Measurements from ENCODE around the gene RRN3. TPM values are rescaled to one million over a fixed set of nuclear protein-coding genes. Genes with fewer than 3 reads are reported as not detected.
A peak's percentile ranks its signal among the peaks of the same experiment; 100 is the strongest.
"Not testable (repeated sequence)": the region's sequence is repeated elsewhere in the genome, so short reads cannot be mapped to it uniquely, and the experiment has no call there.

The RRN3 gene
- total RNA-seq, 4 donors from 2014 or later, result 20.0 to 30.1 (median 23.5) TPM

- DNase-seq (ENCODE audit: low spot score in 2 of 2), result no peak
- WGBS, result 88% methylated on average over 6 of the region's 6 CpGs
- Histone ChIP-seq H3K27me3 (no peaks in the 10 kb centered on the region), H3K36me3 (peaks cover 63% of the 10 kb centered on the region), H3K9me3 (no peaks in the 10 kb centered on the region), H3K4me1 (no peaks in the 10 kb centered on the region), H3K27ac (no peak overlapping the region), H3K4me3 (no peak overlapping the region)
- TF ChIP-seq POLR2A (IDR thresholded peaks at IDR 0.05) (no peak), EP300 (IDR thresholded peaks at IDR 0.05) (no peak), POLR2AphosphoS5 (IDR thresholded peaks at IDR 0.05) (no peak)
- TF ChIP-seq, protein P1, sequence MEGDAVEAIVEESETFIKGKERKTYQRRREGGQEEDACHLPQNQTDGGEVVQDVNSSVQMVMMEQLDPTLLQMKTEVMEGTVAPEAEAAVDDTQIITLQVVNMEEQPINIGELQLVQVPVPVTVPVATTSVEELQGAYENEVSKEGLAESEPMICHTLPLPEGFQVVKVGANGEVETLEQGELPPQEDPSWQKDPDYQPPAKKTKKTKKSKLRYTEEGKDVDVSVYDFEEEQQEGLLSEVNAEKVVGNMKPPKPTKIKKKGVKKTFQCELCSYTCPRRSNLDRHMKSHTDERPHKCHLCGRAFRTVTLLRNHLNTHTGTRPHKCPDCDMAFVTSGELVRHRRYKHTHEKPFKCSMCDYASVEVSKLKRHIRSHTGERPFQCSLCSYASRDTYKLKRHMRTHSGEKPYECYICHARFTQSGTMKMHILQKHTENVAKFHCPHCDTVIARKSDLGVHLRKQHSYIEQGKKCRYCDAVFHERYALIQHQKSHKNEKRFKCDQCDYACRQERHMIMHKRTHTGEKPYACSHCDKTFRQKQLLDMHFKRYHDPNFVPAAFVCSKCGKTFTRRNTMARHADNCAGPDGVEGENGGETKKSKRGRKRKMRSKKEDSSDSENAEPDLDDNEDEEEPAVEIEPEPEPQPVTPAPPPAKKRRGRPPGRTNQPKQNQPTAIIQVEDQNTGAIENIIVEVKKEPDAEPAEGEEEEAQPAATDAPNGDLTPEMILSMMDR (IDR thresholded peaks at IDR 0.05), result no peak
Measured at GRCh38 chr16:15073101-15073500, 21.0 kb downstream of the RRN3 start.

GRCh38 chr16:15071916-15072769, 21.9 kb downstream of the RRN3 start:
- H3K27ac ChIP-seq; H3K4me1 ChIP-seq; H3K4me3 ChIP-seq; H3K27me3 ChIP-seq; DNase-seq (ENCODE audit: low spot score in 2 of 2); H3K9me3 ChIP-seq: not testable (repeated sequence)
- peaks cover 62% of the 10 kb centered on the region for H3K36me3 ChIP-seq
- TF ChIP-seq, protein P1 (IDR thresholded peaks at IDR 0.05), result peak in 1 of 2 donors; percentile 16
- WGBS, result 45% methylated on average over 15 of the region's 16 CpGs

DNA sequence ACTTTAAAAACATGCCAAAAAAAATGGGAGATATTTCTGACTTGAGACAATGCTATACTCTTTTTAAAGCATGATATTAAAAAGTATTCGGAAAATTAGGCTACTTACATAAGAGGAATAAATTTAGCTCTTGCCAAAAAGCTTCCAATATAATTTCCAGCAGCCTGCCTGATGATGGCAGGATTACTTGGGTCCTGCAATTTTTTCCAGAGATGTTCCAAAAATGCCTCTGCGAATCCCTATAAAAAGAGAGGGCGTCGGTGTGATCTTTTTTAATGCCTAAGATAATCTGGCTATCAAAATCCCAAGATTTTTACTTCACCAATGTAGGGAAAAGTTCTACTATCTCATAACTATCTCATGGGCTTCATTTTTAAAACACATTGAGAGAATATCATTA, 23.1 kb downstream of the RRN3 start:
- not testable (repeated sequence) for H3K9me3 ChIP-seq; H3K27me3 ChIP-seq; H3K4me3 ChIP-seq; H3K27ac ChIP-seq; H3K4me1 ChIP-seq; DNase-seq (ENCODE audit: low spot score in 2 of 2)
- H3K36me3 ChIP-seq, result peaks cover 55% of the 10 kb centered on the region
- WGBS, result 63% methylated on average over 4 of the region's 4 CpGs

DNA sequence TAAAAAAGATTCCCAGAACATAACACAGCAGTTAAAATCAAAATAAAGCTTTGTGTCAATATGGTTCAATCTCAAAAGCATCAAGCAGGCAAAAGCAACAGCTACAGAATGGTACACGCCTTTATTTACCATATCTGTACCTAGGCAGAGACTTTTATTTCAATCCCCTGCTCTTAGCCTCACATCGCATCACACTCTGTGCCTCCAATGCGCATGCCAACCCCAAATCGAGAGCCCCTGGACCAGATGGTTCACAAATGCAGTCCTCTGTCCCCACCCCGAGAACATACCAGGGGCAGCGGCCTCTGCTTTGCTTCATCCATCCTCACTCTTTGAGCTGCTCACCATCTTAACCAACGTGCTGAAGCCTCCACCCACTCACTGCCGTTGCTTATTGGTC, 27.4 kb downstream of the RRN3 start:
- not testable (repeated sequence) for H3K27me3 ChIP-seq; H3K27ac ChIP-seq; H3K4me1 ChIP-seq; H3K4me3 ChIP-seq; DNase-seq (ENCODE audit: low spot score in 2 of 2); H3K9me3 ChIP-seq
- peaks cover 55% of the 10 kb centered on the region for H3K36me3 ChIP-seq
- WGBS, result 83% methylated on average over 7 of the region's 8 CpGs

DNA sequence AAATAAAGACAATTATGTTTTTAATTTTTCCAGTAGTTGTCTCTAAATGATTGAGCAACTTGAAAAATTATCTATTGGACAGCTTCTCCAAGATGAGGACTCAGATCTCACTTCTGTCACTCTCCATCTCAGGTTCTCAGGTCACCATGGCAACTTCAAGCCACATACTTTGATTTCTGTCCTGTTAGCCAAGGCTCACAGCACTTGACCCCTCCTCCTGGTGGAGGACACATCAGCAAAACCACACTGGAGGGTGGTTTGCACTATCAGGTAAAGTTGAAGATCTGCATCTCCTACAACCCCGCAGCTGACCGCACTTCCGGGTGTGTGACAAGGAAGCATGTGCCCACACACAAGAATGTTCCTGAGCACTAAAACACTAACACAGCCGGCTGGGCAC, 28.1 kb downstream of the RRN3 start:
- not testable (repeated sequence) for H3K9me3 ChIP-seq; H3K4me1 ChIP-seq; H3K4me3 ChIP-seq; H3K27ac ChIP-seq; H3K27me3 ChIP-seq; DNase-seq (ENCODE audit: low spot score in 2 of 2)
- 93% methylated on average over 4 of the region's 4 CpGs for WGBS
- H3K36me3 ChIP-seq, result peaks cover 63% of the 10 kb centered on the region

- H3K27ac ChIP-seq; DNase-seq (ENCODE audit: low spot score in 2 of 2); H3K9me3 ChIP-seq; H3K27me3 ChIP-seq; H3K4me1 ChIP-seq; H3K4me3 ChIP-seq: not testable (repeated sequence)
- H3K36me3 ChIP-seq, result peaks cover 61% of the 10 kb centered on the region
- WGBS, result 91% methylated on average over 8 of the region's 8 CpGs
Measured at GRCh38 chr16:15062085-15062810, 31.8 kb downstream of the RRN3 start.

GRCh38 chr16:15059324-15059723, 34.7 kb downstream of the RRN3 start:
- Histone ChIP-seq H3K4me1 (peaks cover 24% of the 10 kb centered on the region), H3K36me3 (peaks cover 48% of the 10 kb centered on the region), H3K27ac (no peak overlapping the region), H3K4me3 (no peak overlapping the region), H3K27me3 (no peaks in the 10 kb centered on the region), H3K9me3 (no peaks in the 10 kb centered on the region)
- DNase-seq (ENCODE audit: low spot score in 2 of 2), result no peak
- WGBS, result 83% methylated on average over 3 of the region's 3 CpGs
- TF ChIP-seq POLR2A (IDR thresholded peaks at IDR 0.05), result no peak
- TF ChIP-seq POLR2AphosphoS5 (IDR thresholded peaks at IDR 0.05), result no peak
- no peak for TF ChIP-seq EP300 (IDR thresholded peaks at IDR 0.05)
- TF ChIP-seq, protein P1 (IDR thresholded peaks at IDR 0.05), result no peak
